ENCODE measurements around the gene CCDC187.

- TF ChIP-seq CTCF (conservative IDR thresholded peaks at IDR 0.05; ENCODE audit: low read depth, low read length) (no peak), CHD1 (IDR thresholded peaks at IDR 0.05; ENCODE audit: low read depth, low read length) (no peak), CEBPB (IDR thresholded peaks at IDR 0.05; ENCODE audit: low read depth, low read length) (no peak), POLR2A (IDR thresholded peaks at IDR 0.05; ENCODE audit: low read depth, low read length) (no peak), RAD21 (IDR thresholded peaks at IDR 0.05; ENCODE audit: low read length) (no peak), RCOR1 (IDR thresholded peaks at IDR 0.05; ENCODE audit: insufficient replicate concordance, low read length) (no peak), MXI1 (IDR thresholded peaks at IDR 0.05; ENCODE audit: borderline replicate concordance, low read depth, low read length) (no peak), USF2 (IDR thresholded peaks at IDR 0.05; ENCODE audit: low read depth, low read length) (no peak), MAZ (IDR thresholded peaks at IDR 0.05; ENCODE audit: borderline replicate concordance, low read depth, low read length) (no peak), MAFK (IDR thresholded peaks at IDR 0.05; ENCODE audit: low read depth, low read length) (no peak), BHLHE40 (IDR thresholded peaks at IDR 0.05; ENCODE audit: low read depth, low read length) (no peak), RFX5 (IDR thresholded peaks at IDR 0.05; ENCODE audit: low read depth, low read length) (no peak)
Observed at GRCh38 chr9:136308702-136309053, 4.8 kb upstream of the CCDC187 start.
